Endodermal cell (in vitro differentiated cells): Measurements from ENCODE around the gene ZNF189. TPM values are rescaled to one million over a fixed set of nuclear protein-coding genes. Genes with fewer than 3 reads are reported as not detected.

Source experiments
- DNase-seq: peaks from one replicate; pipeline ENCODE4 v3.0.0-alpha.2; 2017
- H3K27ac ChIP-seq: 2 replicates; pipeline ENCODE4 v1.5.1; 2013; ENCODE audit warnings: mild to moderate bottlenecking, low read depth, low read length, moderate library complexity
- H3K27me3 ChIP-seq: 2 replicates; pipeline ENCODE4 v1.6.1; 2013; ENCODE audit warnings: mild to moderate bottlenecking, low read length, moderate library complexity; ENCODE audit not compliant: insufficient read depth, control insufficient read depth, poor library complexity, severe bottlenecking
- H3K36me3 ChIP-seq: 2 replicates; pipeline ENCODE4 v1.7.0; 2013; ENCODE audit warnings: mild to moderate bottlenecking, low read length, moderate library complexity; ENCODE audit not compliant: control insufficient read depth, insufficient read depth
- H3K4me1 ChIP-seq: one replicate; pipeline ENCODE4 v1.7.0; 2013; ENCODE audit warnings: low read length; ENCODE audit not compliant: control insufficient read depth, insufficient read depth
- H3K4me3 ChIP-seq: 2 replicates; pipeline ENCODE4 v1.5.1; 2013; ENCODE audit warnings: mild to moderate bottlenecking, low read length, moderate library complexity
- H3K9ac ChIP-seq: 2 replicates; pipeline ENCODE4 v1.6.1; 2013; ENCODE audit warnings: mild to moderate bottlenecking, low read length, moderate library complexity; ENCODE audit not compliant: poor library complexity, severe bottlenecking; ENCODE audit errors: extremely low read depth
- H3K9me3 ChIP-seq: 2 replicates; pipeline ENCODE4 v1.6.1; 2013; ENCODE audit warnings: mild to moderate bottlenecking, low read length, moderate library complexity; ENCODE audit not compliant: control insufficient read depth
- H3K27ac Mint-ChIP-seq: 2 replicates; pipeline ENCODE4 v1.8.0; 2020; ENCODE audit warnings: mixed read lengths
- H3K27me3 Mint-ChIP-seq: 2 replicates; pipeline ENCODE4 v1.8.0; 2021; ENCODE audit warnings: mild to moderate bottlenecking, mixed read lengths; ENCODE audit not compliant: insufficient read depth
- H3K36me3 Mint-ChIP-seq: 2 replicates; pipeline ENCODE4 v1.8.0; 2020; ENCODE audit warnings: low read depth, mixed read lengths
- H3K4me1 Mint-ChIP-seq: 2 replicates; pipeline ENCODE4 v1.8.0; 2020; ENCODE audit warnings: mixed read lengths
- H3K4me3 Mint-ChIP-seq: 2 replicates; pipeline ENCODE4 v1.8.0; 2020; ENCODE audit warnings: mild to moderate bottlenecking, moderate library complexity, mixed read lengths
- H3K9me3 Mint-ChIP-seq: 2 replicates; pipeline ENCODE4 v1.8.0; 2020; ENCODE audit warnings: mild to moderate bottlenecking, mixed read lengths
- CTCF ChIP-seq: fragments of 200-600 bp; sonication (generic); conservative IDR thresholded peaks from 2 replicates; pipeline ENCODE4 v1.5.0; 2021; ENCODE audit warnings: antibody characterized with exemption, mild to moderate bottlenecking
- WGBS, 2 experiments: methylation state at CpG; one replicate each; pipeline versions ENCODE4 v1.1.5 to v1.1.7; 2013; ENCODE audit warnings: missing lambda C conversion rate in 2 of 2, mixed read lengths in 1 of 2; ENCODE audit not compliant: insufficient coverage in 1 of 2, insufficient read length in 1 of 2; 5-methylcytosine and 5-hydroxymethylcytosine counted together
- total RNA-seq, 2 donors: library from RNA; stranded (reverse); fragmentation: NEBNext Ultra II Directional in 1 of 2; extraction: Animal tissue kit (Norgen Biotek cat#: 25700) in 1 of 2; gene quantifications; 2 replicates in 1 of 2; 3 replicates in 1 of 2; pipeline ENCODE4 v1.2.1, GENCODE V29; 2021

ZNF189 gene
- total RNA-seq, 2 donors from 2014 or later: 16.0 to 20.5 TPM

GRCh38 chr9:101429736-101430135 lies 31.1 kb downstream of the ZNF189 start:
- no peak for TF ChIP-seq CTCF
- Mint-ChIP-seq H3K27me3 (peaks cover 9% of the 10 kb centered on the region), H3K36me3 (no peaks in the 10 kb centered on the region), H3K4me3 (no peak overlapping the region), H3K4me1 (no peaks in the 10 kb centered on the region), H3K9me3 (no peaks in the 10 kb centered on the region), H3K27ac (no peak overlapping the region)
- DNase-seq: no peak
- no peaks in the 10 kb centered on the region for H3K36me3 ChIP-seq
- no peaks in the 10 kb centered on the region for H3K9me3 ChIP-seq
- no peak overlapping the region for H3K4me3 ChIP-seq
- H3K4me1 ChIP-seq: no peaks in the 10 kb centered on the region
- peaks cover 7% of the 10 kb centered on the region for H3K27me3 ChIP-seq
- H3K27ac ChIP-seq: no peak overlapping the region
- WGBS, 2 experiments: 93 to 97% methylated on average over 6 to 7 of the region's 7 CpGs
- no peak overlapping the region for H3K9ac ChIP-seq

GRCh38 chr9:101432171-101432570 lies 33.5 kb downstream of the ZNF189 start:
- H3K27me3 ChIP-seq: no peaks in the 10 kb centered on the region
- Mint-ChIP-seq H3K36me3 (no peaks in the 10 kb centered on the region), H3K27ac (no peak overlapping the region), H3K27me3 (peaks cover 9% of the 10 kb centered on the region), H3K4me3 (no peak overlapping the region), H3K4me1 (no peaks in the 10 kb centered on the region), H3K9me3 (no peaks in the 10 kb centered on the region)
- H3K36me3 ChIP-seq: no peaks in the 10 kb centered on the region
- H3K4me1 ChIP-seq: no peaks in the 10 kb centered on the region
- H3K9ac ChIP-seq: no peak overlapping the region
- TF ChIP-seq CTCF: no peak
- no peak for DNase-seq
- H3K9me3 ChIP-seq: no peaks in the 10 kb centered on the region
- H3K4me3 ChIP-seq: no peak overlapping the region
- H3K27ac ChIP-seq: no peak overlapping the region

GRCh38 chr9:101432740-101433139 lies 34.1 kb downstream of the ZNF189 start:
- Histone ChIP-seq H3K36me3 (no peaks in the 10 kb centered on the region), H3K4me3 (no peak overlapping the region), H3K9me3 (no peaks in the 10 kb centered on the region), H3K27ac (no peak overlapping the region), H3K27me3 (no peaks in the 10 kb centered on the region), H3K9ac (no peak overlapping the region), H3K4me1 (no peaks in the 10 kb centered on the region)
- no peaks in the 10 kb centered on the region for H3K9me3 Mint-ChIP-seq
- TF ChIP-seq CTCF: no peak
- H3K27ac Mint-ChIP-seq: no peak overlapping the region
- H3K27me3 Mint-ChIP-seq: peaks cover 9% of the 10 kb centered on the region
- no peak for DNase-seq
- H3K4me3 Mint-ChIP-seq: no peak overlapping the region
- WGBS, 2 experiments: 100% methylated on average over 1 of the region's 1 CpG
- no peaks in the 10 kb centered on the region for H3K36me3 Mint-ChIP-seq
- H3K4me1 Mint-ChIP-seq: no peaks in the 10 kb centered on the region
